ENCODE measurements around the gene HOXC5.

The HOXC5 gene

DNA sequence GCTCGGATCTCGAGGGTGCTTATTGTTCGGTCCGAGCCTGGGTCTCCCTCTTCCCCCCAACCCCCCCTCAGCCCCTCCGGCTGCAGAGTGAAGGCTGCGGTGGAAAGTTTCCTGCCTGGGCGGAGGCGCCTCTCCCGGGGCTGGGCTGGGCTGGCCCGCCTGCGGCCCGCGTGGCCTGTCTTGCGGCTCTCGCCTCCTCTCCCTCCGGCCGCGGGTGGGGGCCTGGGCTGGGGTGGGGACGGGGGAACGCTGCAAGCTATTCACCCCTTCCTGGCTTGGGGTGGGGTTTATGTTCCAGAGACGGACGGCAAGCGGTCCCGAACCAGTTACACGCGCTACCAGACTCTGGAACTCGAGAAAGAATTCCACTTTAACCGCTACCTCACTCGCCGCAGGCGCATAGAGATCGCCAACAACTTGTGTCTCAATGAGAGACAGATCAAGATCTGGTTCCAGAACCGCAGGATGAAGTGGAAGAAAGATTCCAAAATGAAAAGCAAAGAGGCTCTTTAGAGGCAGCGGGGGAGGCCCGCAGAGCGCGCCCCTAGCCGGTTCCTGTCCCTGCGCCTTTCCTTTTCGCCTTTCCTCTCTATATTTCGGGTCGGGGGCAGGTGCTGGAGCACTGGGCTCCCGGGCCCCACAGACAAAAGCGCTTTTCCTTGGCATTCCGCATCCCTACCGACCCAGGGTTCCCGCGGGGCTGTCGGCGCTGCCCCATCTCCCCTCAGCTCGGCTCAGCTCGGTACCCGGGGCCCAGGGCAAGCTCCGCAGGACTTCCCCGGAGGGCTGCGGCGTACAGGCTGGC, 1.3 kb downstream of the HOXC5 start:
- Histone ChIP-seq H3K9me3 (replicated peaks; ENCODE audit: low read length) (no peaks in the 10 kb centered on the region), H3K4me3 (ENCODE audit: low read length) (peak overlapping the region; percentile 70), H3K27me3 (ENCODE audit: control insufficient read depth, insufficient read depth, low read length) (no peaks in the 10 kb centered on the region), H3K4me1 (ENCODE audit: control insufficient read depth, insufficient read depth, low read length) (peaks cover 22% of the 10 kb centered on the region), H3K9ac (ENCODE audit: low read depth, low read length) (peak overlapping the region; percentile 73), H3K4me2 (ENCODE audit: low read length) (peak overlapping the region; percentile 85), H3K36me3 (ENCODE audit: insufficient read depth, low read length) (peaks cover 28% of the 10 kb centered on the region)

DNA sequence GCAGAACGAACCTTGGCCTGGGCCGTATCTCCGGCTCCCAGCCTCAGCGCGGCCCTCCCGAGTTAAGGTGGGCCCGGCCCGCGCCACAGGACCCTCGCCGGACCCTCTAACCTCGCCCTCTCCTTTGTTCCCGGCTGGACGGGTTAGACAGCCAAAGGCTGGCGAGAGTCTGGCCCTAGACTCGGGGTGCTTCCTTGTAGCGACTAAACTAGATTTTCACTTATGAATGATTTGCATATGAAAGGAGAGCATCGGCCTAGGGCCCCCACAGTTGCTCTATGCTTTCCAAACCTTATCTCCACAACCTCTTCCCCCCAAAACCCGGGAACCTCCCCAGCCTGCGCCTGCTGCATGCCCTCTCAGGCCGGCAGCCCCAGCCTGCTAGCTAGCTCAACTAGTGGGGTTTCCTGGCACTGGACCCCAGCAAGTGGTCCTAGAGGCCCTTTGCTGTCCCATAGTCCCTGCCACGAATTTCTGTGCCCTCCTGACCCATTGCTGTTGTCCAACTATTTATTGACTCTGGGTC, 2.0 kb downstream of the HOXC5 start:
- Histone ChIP-seq H3K36me3 (ENCODE audit: insufficient read depth, low read length) (peaks cover 23% of the 10 kb centered on the region), H3K4me3 (ENCODE audit: low read length) (no peak overlapping the region), H3K4me1 (ENCODE audit: control insufficient read depth, insufficient read depth, low read length) (peaks cover 28% of the 10 kb centered on the region), H3K9me3 (replicated peaks; ENCODE audit: low read length) (no peaks in the 10 kb centered on the region), H3K9ac (ENCODE audit: low read depth, low read length) (no peak overlapping the region), H3K27me3 (ENCODE audit: control insufficient read depth, insufficient read depth, low read length) (no peaks in the 10 kb centered on the region), H3K4me2 (ENCODE audit: low read length) (no peak overlapping the region)

DNA sequence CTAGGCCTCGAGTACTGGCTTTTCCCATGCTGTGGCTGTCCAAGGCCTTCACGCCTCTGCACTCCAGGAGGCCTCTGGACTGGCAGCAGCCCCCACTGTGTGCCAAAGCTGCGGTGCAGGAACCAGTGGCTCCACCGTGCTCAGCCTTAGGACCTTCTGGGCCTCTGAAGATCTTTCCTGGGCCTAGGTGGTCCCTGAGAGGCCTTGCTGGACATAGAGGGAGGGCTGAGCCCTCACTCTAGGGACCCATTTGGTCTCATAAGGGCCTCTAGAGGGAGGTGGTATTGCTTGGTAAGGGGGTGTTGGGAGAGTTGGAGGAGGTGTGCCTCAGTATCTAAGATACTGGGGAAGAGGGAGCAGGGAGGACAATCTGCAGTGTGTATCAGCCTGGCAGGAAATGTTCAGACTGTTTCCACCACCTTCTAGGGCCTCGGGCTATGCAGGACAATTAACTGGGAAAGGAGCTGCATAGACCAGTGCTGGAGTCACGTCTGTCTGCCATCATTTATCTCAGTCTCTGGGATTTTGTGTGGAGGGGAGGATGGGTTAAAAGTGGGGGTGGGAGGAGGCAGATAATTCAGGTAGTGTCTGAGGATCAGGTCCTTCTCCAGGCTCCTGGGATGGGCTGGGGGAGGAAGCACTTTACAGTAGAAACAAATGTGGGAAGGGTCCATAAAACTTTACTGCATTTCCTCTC, 2.9 kb downstream of the HOXC5 start:
- Histone ChIP-seq H3K9ac (ENCODE audit: low read depth, low read length) (no peak overlapping the region), H3K36me3 (ENCODE audit: insufficient read depth, low read length) (peaks cover 18% of the 10 kb centered on the region), H3K4me3 (ENCODE audit: low read length) (no peak overlapping the region), H3K9me3 (replicated peaks; ENCODE audit: low read length) (no peaks in the 10 kb centered on the region), H3K4me1 (ENCODE audit: control insufficient read depth, insufficient read depth, low read length) (peaks cover 28% of the 10 kb centered on the region), H3K27me3 (ENCODE audit: control insufficient read depth, insufficient read depth, low read length) (no peaks in the 10 kb centered on the region), H3K4me2 (ENCODE audit: low read length) (no peak overlapping the region)

DNA sequence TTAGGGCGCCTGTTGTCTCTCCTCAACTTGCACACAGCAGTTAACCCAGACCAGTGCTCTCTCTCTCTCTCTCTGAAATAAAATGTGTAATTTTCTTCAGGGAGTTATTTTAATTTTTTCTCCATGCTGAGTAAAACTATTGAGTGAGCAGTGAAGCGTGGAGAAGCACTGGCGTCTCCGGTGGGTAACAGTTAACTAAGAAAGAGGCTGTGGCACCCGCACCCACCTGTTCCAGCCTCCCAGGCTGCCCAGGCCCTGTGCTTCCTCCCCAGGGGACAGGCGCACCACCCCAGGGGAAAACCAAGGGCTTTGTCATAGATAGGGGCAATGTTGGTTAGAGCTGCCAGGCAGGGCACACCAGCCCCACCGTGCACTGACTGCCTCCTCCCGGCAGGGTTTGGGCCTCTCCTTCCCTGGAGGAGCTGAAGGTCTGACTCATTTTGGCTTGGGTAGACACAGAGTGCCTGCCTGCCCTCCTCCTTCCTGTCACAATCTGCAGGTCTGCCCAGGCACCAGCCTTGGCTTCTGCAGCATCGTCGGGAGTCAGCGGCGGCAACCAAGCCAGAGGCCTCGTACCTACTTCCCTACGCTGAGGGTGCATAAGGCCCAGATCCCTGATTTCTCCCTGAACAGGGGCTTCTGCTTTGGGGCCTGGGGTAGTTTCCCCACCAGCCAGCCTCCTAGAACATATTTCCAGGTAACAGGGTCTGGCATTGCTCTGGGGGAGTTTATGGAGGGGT, 3.9 kb downstream of the HOXC5 start:
- H3K9ac ChIP-seq (ENCODE audit: low read depth, low read length), result no peak overlapping the region
- H3K4me2 ChIP-seq (ENCODE audit: low read length), result peak overlapping the region; percentile 2
- H3K4me1 ChIP-seq (ENCODE audit: control insufficient read depth, insufficient read depth, low read length), result peaks cover 28% of the 10 kb centered on the region

DNA sequence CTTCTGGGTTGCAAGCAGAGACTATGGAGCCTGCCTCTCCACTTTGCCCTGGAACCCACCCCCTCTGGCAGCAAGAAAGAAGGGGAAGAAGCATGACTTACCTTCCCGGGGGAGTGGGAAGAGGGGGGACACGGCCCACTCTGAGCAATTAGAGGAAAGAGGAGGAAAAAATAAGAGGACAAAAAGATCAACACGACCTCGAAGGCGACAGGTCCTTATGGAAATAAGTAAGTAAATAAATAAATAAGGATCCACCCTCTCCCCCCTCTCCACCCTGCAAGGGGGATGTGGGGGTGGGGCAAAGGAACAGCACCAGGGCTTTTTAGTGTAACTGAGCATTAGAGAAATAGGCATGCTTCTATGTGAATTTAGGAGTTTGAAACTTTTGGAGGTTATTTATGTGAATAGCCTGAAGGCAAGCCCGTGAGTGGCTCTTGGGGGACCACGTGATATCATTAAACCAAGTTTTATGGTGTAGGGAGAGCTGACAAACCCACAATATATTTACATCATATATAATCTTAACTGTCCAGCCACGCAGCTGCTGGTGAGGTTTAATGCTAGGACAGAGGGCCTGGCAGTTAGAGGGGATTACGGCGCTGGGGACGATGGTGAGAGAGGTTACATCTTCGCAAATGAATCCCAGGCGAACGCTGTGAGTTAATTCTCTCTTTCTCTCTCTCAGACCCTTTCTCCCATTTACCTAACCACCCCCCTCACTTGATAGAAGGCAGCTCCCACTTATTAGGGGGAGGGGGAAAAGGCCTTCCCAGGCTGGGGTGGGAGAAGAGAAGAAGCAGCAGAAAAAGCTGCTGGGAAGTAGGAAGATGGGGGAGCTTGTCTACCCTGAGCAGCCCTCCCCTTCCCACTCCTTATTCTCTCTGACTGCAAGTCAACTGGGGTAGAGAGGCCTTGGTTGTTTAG, 4.8 kb downstream of the HOXC5 start:
- Histone ChIP-seq H3K9me3 (replicated peaks; ENCODE audit: low read length) (no peaks in the 10 kb centered on the region), H3K4me1 (ENCODE audit: control insufficient read depth, insufficient read depth, low read length) (peaks cover 28% of the 10 kb centered on the region), H3K4me3 (ENCODE audit: low read length) (no peak overlapping the region), H3K9ac (ENCODE audit: low read depth, low read length) (no peak overlapping the region), H3K27me3 (ENCODE audit: control insufficient read depth, insufficient read depth, low read length) (no peaks in the 10 kb centered on the region), H3K36me3 (ENCODE audit: insufficient read depth, low read length) (peaks cover 3% of the 10 kb centered on the region), H3K4me2 (ENCODE audit: low read length) (peak overlapping the region; percentile 2)

More for the DNA sequence above, 3.9 kb downstream of the HOXC5 start:
- Histone ChIP-seq H3K27me3 (ENCODE audit: control insufficient read depth, insufficient read depth, low read length) (no peaks in the 10 kb centered on the region), H3K9me3 (replicated peaks; ENCODE audit: low read length) (no peaks in the 10 kb centered on the region), H3K36me3 (ENCODE audit: insufficient read depth, low read length) (peaks cover 7% of the 10 kb centered on the region), H3K4me3 (ENCODE audit: low read length) (no peak overlapping the region)

DNA sequence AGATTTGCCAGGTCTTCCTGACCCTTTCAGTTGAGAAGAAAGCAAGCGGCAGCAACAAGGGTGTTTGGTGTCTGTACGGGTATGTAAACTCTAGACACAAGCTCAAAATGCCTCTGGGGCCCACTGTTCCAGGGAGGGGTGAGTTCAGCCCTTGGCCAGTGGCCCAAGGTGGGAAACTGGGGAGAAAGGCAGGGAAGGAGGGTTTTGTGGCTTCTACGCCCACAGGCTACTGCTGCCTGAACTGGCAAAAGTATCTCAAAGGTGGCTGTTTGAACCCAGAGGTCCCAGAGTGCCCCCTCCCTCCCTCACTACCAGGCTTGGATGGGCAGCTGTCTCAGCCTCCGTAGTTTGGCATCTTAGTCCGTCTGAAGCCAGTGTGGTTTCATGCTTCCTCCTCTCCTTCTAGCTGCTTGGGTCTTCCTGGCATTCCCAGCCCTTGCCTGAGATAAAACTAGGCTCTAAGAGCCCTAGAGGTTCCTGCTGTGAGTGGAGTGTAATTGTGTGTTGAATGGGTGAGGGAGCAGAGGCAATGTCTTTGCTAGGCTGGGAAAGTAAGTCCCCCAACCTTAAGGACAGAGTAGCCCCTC, 5.5 kb downstream of the HOXC5 start:
- H3K4me2 ChIP-seq (ENCODE audit: low read length), result no peak overlapping the region
- H3K36me3 ChIP-seq (ENCODE audit: insufficient read depth, low read length), result peaks cover 3% of the 10 kb centered on the region
- peaks cover 30% of the 10 kb centered on the region for H3K4me1 ChIP-seq (ENCODE audit: control insufficient read depth, insufficient read depth, low read length)
- H3K9ac ChIP-seq (ENCODE audit: low read depth, low read length), result no peak overlapping the region
- H3K9me3 ChIP-seq (replicated peaks; ENCODE audit: low read length), result no peaks in the 10 kb centered on the region
- H3K4me3 ChIP-seq (ENCODE audit: low read length), result no peak overlapping the region
- H3K27me3 ChIP-seq (ENCODE audit: control insufficient read depth, insufficient read depth, low read length), result no peaks in the 10 kb centered on the region

DNA sequence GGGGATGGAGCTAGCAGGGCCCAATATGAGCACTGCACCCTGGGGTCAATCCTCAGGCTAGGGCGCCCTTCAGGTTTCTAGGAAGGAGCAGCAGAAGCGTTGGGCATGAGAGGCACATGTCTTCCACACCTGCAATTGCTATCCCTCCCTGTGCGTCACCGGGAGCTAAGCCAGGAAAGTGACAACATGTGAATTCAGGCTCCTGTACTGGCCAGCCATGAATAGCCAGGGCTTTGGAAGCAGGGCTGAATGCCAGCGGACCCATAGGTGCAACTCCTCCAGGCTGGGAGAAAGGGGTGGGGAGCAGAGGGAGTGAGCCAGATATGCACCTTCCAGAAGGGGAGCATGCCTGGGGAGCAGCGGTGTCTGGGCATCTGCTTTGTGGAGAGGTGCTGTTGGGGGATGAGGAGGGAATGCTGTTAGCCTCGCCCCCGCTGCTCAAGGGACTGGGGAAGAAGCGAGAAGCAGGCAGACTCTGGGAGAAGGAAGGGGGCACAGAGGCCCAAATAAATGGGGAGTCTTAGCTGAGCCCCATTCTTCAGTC, 6.1 kb downstream of the HOXC5 start:
- H3K4me2 ChIP-seq (ENCODE audit: low read length), result no peak overlapping the region
- H3K9ac ChIP-seq (ENCODE audit: low read depth, low read length), result no peak overlapping the region
- no peaks in the 10 kb centered on the region for H3K27me3 ChIP-seq (ENCODE audit: control insufficient read depth, insufficient read depth, low read length)
- H3K9me3 ChIP-seq (replicated peaks; ENCODE audit: low read length), result no peaks in the 10 kb centered on the region
- H3K4me3 ChIP-seq (ENCODE audit: low read length), result no peak overlapping the region
- peaks cover 3% of the 10 kb centered on the region for H3K36me3 ChIP-seq (ENCODE audit: insufficient read depth, low read length)
- H3K4me1 ChIP-seq (ENCODE audit: control insufficient read depth, insufficient read depth, low read length), result peaks cover 35% of the 10 kb centered on the region

DNA sequence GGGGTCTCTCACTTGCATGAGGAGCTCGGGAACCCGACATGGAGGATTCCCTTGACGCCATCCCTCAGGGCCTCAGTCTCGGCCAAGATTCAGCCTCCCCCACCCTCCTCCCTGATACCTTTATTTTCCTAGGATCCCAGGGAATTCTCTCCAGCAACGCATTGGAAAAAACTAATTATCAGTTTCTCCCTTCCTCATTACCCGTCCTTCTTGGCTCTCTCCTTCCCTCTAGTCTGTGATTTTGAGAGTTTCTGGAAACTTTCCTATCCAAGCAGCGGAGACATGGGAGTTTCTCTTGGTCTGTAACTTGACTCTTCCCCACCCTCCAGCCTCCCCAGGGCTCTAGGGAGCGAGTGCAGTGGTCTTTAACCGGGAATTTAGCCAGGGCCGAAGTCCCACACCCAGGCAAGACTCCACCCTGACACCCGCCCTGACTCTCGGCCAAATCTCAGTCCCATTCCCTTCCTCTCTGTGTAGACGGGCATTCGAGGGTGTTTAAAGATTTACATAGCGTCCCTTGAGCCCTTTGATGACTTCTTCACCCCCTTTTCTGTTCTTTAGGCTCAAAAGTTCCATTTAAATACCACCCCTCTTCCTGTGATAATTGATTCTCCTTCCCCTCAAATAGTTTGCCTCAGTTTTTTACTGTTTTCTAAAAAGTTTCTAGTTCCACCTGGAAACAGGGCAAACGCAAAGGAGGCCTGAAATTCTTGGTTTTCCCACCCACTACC, 6.7 kb downstream of the HOXC5 start:
- no peak overlapping the region for H3K4me2 ChIP-seq (ENCODE audit: low read length)

DNA sequence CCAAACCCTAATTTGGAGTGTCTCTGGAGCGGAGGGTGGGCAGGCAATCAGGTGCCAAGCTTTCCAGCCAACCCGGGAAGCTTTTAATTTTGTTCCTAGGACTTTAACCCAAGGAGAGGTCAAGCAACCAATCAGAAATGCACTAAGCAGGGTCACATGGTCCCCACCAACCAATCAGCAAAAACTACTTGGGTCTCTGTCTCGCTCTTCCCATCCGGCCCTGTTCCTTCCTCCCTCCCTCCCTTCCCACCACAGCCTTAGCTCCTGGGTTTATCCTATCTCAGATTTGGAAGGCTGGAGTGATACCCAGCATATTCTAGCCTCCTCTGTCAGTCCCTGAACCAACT, 7.3 kb downstream of the HOXC5 start:
- Histone ChIP-seq H3K4me3 (ENCODE audit: low read length) (no peak overlapping the region), H3K36me3 (ENCODE audit: insufficient read depth, low read length) (peaks cover 3% of the 10 kb centered on the region), H3K4me2 (ENCODE audit: low read length) (no peak overlapping the region), H3K9ac (ENCODE audit: low read depth, low read length) (no peak overlapping the region), H3K9me3 (replicated peaks; ENCODE audit: low read length) (no peaks in the 10 kb centered on the region), H3K27me3 (ENCODE audit: control insufficient read depth, insufficient read depth, low read length) (no peaks in the 10 kb centered on the region), H3K4me1 (ENCODE audit: control insufficient read depth, insufficient read depth, low read length) (peaks cover 41% of the 10 kb centered on the region)

More for the DNA sequence above, 6.7 kb downstream of the HOXC5 start:
- H3K9me3 ChIP-seq (replicated peaks; ENCODE audit: low read length), result no peaks in the 10 kb centered on the region
- H3K9ac ChIP-seq (ENCODE audit: low read depth, low read length), result no peak overlapping the region
- H3K4me1 ChIP-seq (ENCODE audit: control insufficient read depth, insufficient read depth, low read length), result peaks cover 41% of the 10 kb centered on the region
- no peak overlapping the region for H3K4me3 ChIP-seq (ENCODE audit: low read length)
- H3K36me3 ChIP-seq (ENCODE audit: insufficient read depth, low read length), result peaks cover 3% of the 10 kb centered on the region
- no peaks in the 10 kb centered on the region for H3K27me3 ChIP-seq (ENCODE audit: control insufficient read depth, insufficient read depth, low read length)

DNA sequence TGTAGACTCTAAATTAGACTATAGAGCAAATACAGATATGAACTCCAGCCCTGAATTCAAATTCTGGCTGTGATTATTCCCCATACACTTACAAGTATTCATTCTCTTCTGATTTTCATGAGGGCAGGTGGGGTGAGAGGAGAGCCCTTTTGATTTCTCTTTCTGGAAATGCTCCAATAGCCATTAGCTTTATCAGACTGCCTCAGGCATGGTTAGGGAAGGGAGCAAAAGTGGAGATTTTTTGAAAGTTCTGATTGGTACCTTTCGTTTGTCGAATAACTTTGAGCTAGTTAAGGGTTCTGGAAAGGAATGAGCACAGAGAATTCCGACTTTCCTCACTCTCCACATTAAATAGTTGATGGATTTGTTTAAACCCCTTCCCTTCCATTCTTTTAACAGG, 7.8 kb downstream of the HOXC5 start:
- H3K4me1 ChIP-seq (ENCODE audit: control insufficient read depth, insufficient read depth, low read length), result peaks cover 41% of the 10 kb centered on the region
- no peaks in the 10 kb centered on the region for H3K27me3 ChIP-seq (ENCODE audit: control insufficient read depth, insufficient read depth, low read length)

More for the DNA sequence above, 7.8 kb downstream of the HOXC5 start:
- H3K4me3 ChIP-seq (ENCODE audit: low read length), result no peak overlapping the region
- H3K36me3 ChIP-seq (ENCODE audit: insufficient read depth, low read length), result peaks cover 3% of the 10 kb centered on the region
- H3K4me2 ChIP-seq (ENCODE audit: low read length), result no peak overlapping the region
- no peaks in the 10 kb centered on the region for H3K9me3 ChIP-seq (replicated peaks; ENCODE audit: low read length)
- no peak overlapping the region for H3K9ac ChIP-seq (ENCODE audit: low read depth, low read length)
